GM23338 (cell line): ENCODE results near the gene PRPF4. TPM values are rescaled to one million over a fixed set of nuclear protein-coding genes. Genes with fewer than 3 reads are reported as not detected.

Experiments used
- ATAC-seq: fragments of 200-7000 bp; cut with Tn5 transposase; 3 replicates; pipeline ENCODE4 v1.9.1; 2020
- DNase-seq: peaks from one replicate; pipeline ENCODE4 v3.0.0-alpha.2; 2015; ENCODE audit warnings: low spot score
- H2AFZ ChIP-seq: fragments of 200-600 bp; sonication (generic); 2 replicates; pipeline ENCODE4 v1.8.0; 2016; ENCODE audit warnings: antibody characterized with exemption, mild to moderate bottlenecking, moderate library complexity
- H3F3A ChIP-seq: fragments of 200-600 bp; sonication (generic); replicated peaks from 2 replicates; pipeline ENCODE4 v1.8.0; 2017; ENCODE audit warnings: antibody characterized with exemption, mixed run types, low read depth
- H3K27ac ChIP-seq: fragments of 200-600 bp; sonication (generic); 2 replicates; pipeline ENCODE4 v1.6.1; 2016; ENCODE audit warnings: low read depth
- H3K27me3 ChIP-seq: fragments of 200-600 bp; sonication (generic); 2 replicates; pipeline ENCODE4 v1.8.0; 2016; ENCODE audit warnings: mild to moderate bottlenecking, mixed run types, moderate library complexity; ENCODE audit not compliant: insufficient read depth
- H3K36me3 ChIP-seq: fragments of 200-600 bp; sonication (generic); 2 replicates; pipeline ENCODE4 v1.8.0; 2016; ENCODE audit warnings: mild to moderate bottlenecking; ENCODE audit not compliant: insufficient read depth
- H3K4me1 ChIP-seq: fragments of 200-600 bp; sonication (generic); 2 replicates; pipeline ENCODE4 v1.8.0; 2016; ENCODE audit warnings: mild to moderate bottlenecking, moderate library complexity; ENCODE audit not compliant: insufficient read depth
- H3K4me2 ChIP-seq: fragments of 200-600 bp; sonication (generic); 2 replicates; pipeline ENCODE4 v1.7.1; 2017; ENCODE audit warnings: mixed run types
- H3K4me3 ChIP-seq: fragments of 200-600 bp; sonication (generic); 2 replicates; pipeline ENCODE4 v1.6.1; 2016; ENCODE audit warnings: mixed run types
- H3K79me2 ChIP-seq: fragments of 200-600 bp; sonication (generic); replicated peaks from 2 replicates; pipeline ENCODE4 v1.8.0; 2017; ENCODE audit warnings: mild to moderate bottlenecking; ENCODE audit not compliant: insufficient read depth
- H3K9me2 ChIP-seq: fragments of 200-600 bp; sonication (generic); 2 replicates; pipeline ENCODE4 v1.8.0; 2017; ENCODE audit not compliant: insufficient read depth
- H4K20me1 ChIP-seq: fragments of 200-600 bp; sonication (generic); replicated peaks from 2 replicates; pipeline ENCODE4 v1.8.0; 2017; ENCODE audit warnings: mild to moderate bottlenecking; ENCODE audit not compliant: insufficient read depth
- H3K27ac Mint-ChIP-seq: 2 replicates; pipeline ENCODE4 v1.8.0; 2020; ENCODE audit warnings: inconsistent platforms, mild to moderate bottlenecking, moderate library complexity, mixed read lengths
- H3K27me3 Mint-ChIP-seq: 3 replicates; pipeline ENCODE4 v1.8.0; 2022; ENCODE audit warnings: low read depth, mild to moderate bottlenecking, moderate library complexity, mixed read lengths, inconsistent platforms; ENCODE audit not compliant: insufficient read depth, poor library complexity
- H3K36me3 Mint-ChIP-seq: 3 replicates; pipeline ENCODE4 v1.8.0; 2021; ENCODE audit warnings: low read depth, mild to moderate bottlenecking, inconsistent platforms, moderate library complexity, mixed read lengths
- H3K4me1 Mint-ChIP-seq: 3 replicates; pipeline ENCODE4 v1.8.0; 2020; ENCODE audit warnings: mild to moderate bottlenecking, inconsistent platforms, mixed read lengths
- H3K4me3 Mint-ChIP-seq: 3 replicates; pipeline ENCODE4 v1.8.0; 2021; ENCODE audit warnings: moderate library complexity, mild to moderate bottlenecking, inconsistent platforms, mixed read lengths
- H3K9me3 Mint-ChIP-seq: 3 replicates; pipeline ENCODE4 v1.8.0; 2020; ENCODE audit warnings: moderate library complexity, mild to moderate bottlenecking, inconsistent platforms, mixed read lengths
- CREB1 ChIP-seq: fragments of 250-450 bp; sonication (Bioruptor Pico); IDR thresholded peaks from 2 replicates; pipeline ENCODE4 v1.5.0; 2020; ENCODE audit warnings: low read depth, mild to moderate bottlenecking, moderate library complexity
- EZH2 ChIP-seq: fragments of 200-600 bp; sonication (generic); IDR thresholded peaks from one replicate; pipeline ENCODE4 v1.8.0; 2017; ENCODE audit warnings: antibody characterized with exemption, mild to moderate bottlenecking, low read depth; ENCODE audit not compliant: unreplicated experiment
- EZH2phosphoT487 ChIP-seq: fragments of 200-600 bp; sonication (generic); IDR thresholded peaks from one replicate; pipeline ENCODE4 v1.8.1; 2018; ENCODE audit warnings: antibody characterized with exemption; ENCODE audit not compliant: unreplicated experiment
- JUNB ChIP-seq: IDR thresholded peaks from one replicate; pipeline ENCODE4 v1.6.1; 2016; ENCODE audit warnings: antibody characterized with exemption; ENCODE audit not compliant: unreplicated experiment
- NANOG ChIP-seq: IDR thresholded peaks from 2 replicates; pipeline ENCODE4 v1.6.1; 2016; ENCODE audit warnings: antibody characterized with exemption, borderline replicate concordance
- POLR2AphosphoS5 ChIP-seq: IDR thresholded peaks from 2 replicates; pipeline ENCODE4 v1.6.1; 2016; ENCODE audit warnings: antibody characterized with exemption, low read depth
- STAT1 ChIP-seq: IDR thresholded peaks from one replicate; pipeline ENCODE4 v1.6.1; 2016; ENCODE audit warnings: antibody characterized with exemption; ENCODE audit not compliant: unreplicated experiment
- ZNF114 ChIP-seq: fragments of 250-450 bp; sonication (Bioruptor Pico); IDR thresholded peaks from 2 replicates; pipeline ENCODE4 v1.5.0; 2020; ENCODE audit warnings: mild to moderate bottlenecking, moderate library complexity
- ZNF331 ChIP-seq: fragments of 250-450 bp; sonication (Bioruptor Pico); IDR thresholded peaks from 2 replicates; pipeline ENCODE4 v1.5.0; 2020; ENCODE audit warnings: low read depth, mild to moderate bottlenecking, moderate library complexity
- polyA plus RNA-seq: library from polyadenylated mRNA; unstranded; fragments of >200 nt; fragmentation: Nextera tagmentation; extraction: Ambion mirVana; gene quantifications from 2 replicates; pipeline ENCODE4 v1.2.1, GENCODE V29; 2016
- total RNA-seq: library from RNA; depleted of rRNA; stranded (reverse); fragments of >200 nt; shearing (Covaris generic); gene quantifications from 2 replicates; pipeline ENCODE4 v1.2.3, GENCODE V29; 2014
- TF ChIP-seq, protein P1 (sequence below), 2 experiments: fragments of 200-600 bp in 1 of 2; sonication (generic) in 1 of 2; conservative IDR thresholded peaks; 2 replicates each; pipeline versions ENCODE4 v1.5.1 to v1.6.1; 2016 to 2017; ENCODE audit warnings: antibody characterized with exemption in 2 of 2, low read depth in 2 of 2, mild to moderate bottlenecking in 2 of 2, moderate library complexity in 1 of 2
- TF ChIP-seq, protein P2 (sequence below): IDR thresholded peaks from one replicate; pipeline ENCODE4 v1.6.1; 2018; ENCODE audit warnings: antibody characterized with exemption; ENCODE audit not compliant: unreplicated experiment
- TF ChIP-seq, protein P3 (sequence below): IDR thresholded peaks from 2 replicates; pipeline ENCODE4 v1.6.1; 2016; ENCODE audit warnings: antibody characterized with exemption

The PRPF4 gene
- total and polyA plus RNA-seq, 2 experiments from 2014 or later: 18.7 to 34.6 TPM

DNA sequence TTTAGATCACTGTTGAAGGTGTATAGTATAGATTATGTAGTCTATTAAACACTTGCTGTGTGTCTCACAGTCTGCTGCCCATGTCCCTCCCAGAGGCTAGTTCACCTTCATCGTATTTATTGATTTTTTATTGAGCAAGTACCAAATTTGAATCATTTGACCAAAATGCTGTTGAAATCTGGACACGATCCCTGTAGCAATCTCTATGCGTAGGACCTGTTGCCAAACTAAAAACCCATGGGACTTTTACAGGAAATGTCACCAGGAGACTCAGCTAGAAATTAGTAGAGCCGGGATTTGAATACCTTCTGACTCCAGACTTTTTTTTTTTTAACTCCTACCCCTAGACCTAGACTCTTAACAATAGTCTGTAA is 36.6 kb upstream of the PRPF4 start (continued):
- TF ChIP-seq, protein P1, sequence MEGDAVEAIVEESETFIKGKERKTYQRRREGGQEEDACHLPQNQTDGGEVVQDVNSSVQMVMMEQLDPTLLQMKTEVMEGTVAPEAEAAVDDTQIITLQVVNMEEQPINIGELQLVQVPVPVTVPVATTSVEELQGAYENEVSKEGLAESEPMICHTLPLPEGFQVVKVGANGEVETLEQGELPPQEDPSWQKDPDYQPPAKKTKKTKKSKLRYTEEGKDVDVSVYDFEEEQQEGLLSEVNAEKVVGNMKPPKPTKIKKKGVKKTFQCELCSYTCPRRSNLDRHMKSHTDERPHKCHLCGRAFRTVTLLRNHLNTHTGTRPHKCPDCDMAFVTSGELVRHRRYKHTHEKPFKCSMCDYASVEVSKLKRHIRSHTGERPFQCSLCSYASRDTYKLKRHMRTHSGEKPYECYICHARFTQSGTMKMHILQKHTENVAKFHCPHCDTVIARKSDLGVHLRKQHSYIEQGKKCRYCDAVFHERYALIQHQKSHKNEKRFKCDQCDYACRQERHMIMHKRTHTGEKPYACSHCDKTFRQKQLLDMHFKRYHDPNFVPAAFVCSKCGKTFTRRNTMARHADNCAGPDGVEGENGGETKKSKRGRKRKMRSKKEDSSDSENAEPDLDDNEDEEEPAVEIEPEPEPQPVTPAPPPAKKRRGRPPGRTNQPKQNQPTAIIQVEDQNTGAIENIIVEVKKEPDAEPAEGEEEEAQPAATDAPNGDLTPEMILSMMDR (conservative IDR thresholded peaks at IDR 0.05; ENCODE audit: low read depth in 2 of 2): no peak

DNA sequence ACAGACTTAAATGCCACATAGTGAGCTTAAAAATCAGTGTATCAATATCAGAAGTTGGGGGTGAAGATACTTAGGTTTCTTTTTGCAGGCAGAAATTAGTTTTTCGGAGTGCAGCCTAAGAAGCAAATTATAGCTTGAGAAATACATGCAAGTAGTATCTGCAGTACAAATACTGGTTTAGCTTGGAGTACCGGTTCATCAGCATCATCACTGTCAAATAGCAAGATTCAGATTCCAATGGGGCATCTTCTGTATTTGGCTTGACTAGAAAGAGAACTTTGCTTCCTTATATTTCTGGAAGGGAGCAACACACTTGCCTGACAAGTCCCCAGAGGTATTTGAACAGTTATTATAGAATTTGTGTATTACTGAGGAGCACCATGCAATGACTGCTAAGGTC is 34.3 kb upstream of the PRPF4 start:
- Mint-ChIP-seq H3K27me3 (no peaks in the 10 kb centered on the region), H3K4me3 (no peak overlapping the region), H3K36me3 (no peaks in the 10 kb centered on the region), H3K4me1 (no peaks in the 10 kb centered on the region; the same call in 2 of the 3 replicates), H3K9me3 (no peaks in the 10 kb centered on the region), H3K27ac (no peak overlapping the region)
- H3K27me3 ChIP-seq: no peaks in the 10 kb centered on the region
- peaks cover 22% of the 10 kb centered on the region for H4K20me1 ChIP-seq
- no peak overlapping the region for H3K27ac ChIP-seq
- no peak overlapping the region for H3K4me3 ChIP-seq
- no peaks in the 10 kb centered on the region for H3K79me2 ChIP-seq
- no peaks in the 10 kb centered on the region for H3F3A ChIP-seq
- no peak overlapping the region for H3K4me2 ChIP-seq
- H2AFZ ChIP-seq: no peak overlapping the region
- H3K36me3 ChIP-seq: no peaks in the 10 kb centered on the region
- H3K4me1 ChIP-seq: no peaks in the 10 kb centered on the region
- ATAC-seq (no peak), DNase-seq (no peak)
- no peaks in the 10 kb centered on the region for H3K9me2 ChIP-seq
- TF ChIP-seq, protein P1 (conservative IDR thresholded peaks at IDR 0.05; ENCODE audit: low read depth in 2 of 2): no peak
- TF ChIP-seq STAT1: no peak
- no peak for TF ChIP-seq ZNF331 (CRISPR knock-in tag)
- TF ChIP-seq ZNF114 (CRISPR knock-in tag): no peak
- TF ChIP-seq CREB1 (CRISPR knock-in tag): no peak
- TF ChIP-seq JUNB: no peak
- TF ChIP-seq EZH2: no peak
- TF ChIP-seq, protein P2, sequence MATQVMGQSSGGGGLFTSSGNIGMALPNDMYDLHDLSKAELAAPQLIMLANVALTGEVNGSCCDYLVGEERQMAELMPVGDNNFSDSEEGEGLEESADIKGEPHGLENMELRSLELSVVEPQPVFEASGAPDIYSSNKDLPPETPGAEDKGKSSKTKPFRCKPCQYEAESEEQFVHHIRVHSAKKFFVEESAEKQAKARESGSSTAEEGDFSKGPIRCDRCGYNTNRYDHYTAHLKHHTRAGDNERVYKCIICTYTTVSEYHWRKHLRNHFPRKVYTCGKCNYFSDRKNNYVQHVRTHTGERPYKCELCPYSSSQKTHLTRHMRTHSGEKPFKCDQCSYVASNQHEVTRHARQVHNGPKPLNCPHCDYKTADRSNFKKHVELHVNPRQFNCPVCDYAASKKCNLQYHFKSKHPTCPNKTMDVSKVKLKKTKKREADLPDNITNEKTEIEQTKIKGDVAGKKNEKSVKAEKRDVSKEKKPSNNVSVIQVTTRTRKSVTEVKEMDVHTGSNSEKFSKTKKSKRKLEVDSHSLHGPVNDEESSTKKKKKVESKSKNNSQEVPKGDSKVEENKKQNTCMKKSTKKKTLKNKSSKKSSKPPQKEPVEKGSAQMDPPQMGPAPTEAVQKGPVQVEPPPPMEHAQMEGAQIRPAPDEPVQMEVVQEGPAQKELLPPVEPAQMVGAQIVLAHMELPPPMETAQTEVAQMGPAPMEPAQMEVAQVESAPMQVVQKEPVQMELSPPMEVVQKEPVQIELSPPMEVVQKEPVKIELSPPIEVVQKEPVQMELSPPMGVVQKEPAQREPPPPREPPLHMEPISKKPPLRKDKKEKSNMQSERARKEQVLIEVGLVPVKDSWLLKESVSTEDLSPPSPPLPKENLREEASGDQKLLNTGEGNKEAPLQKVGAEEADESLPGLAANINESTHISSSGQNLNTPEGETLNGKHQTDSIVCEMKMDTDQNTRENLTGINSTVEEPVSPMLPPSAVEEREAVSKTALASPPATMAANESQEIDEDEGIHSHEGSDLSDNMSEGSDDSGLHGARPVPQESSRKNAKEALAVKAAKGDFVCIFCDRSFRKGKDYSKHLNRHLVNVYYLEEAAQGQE: no peak
- no peak for TF ChIP-seq NANOG
- no peak for TF ChIP-seq EZH2phosphoT487
- TF ChIP-seq, protein P3, sequence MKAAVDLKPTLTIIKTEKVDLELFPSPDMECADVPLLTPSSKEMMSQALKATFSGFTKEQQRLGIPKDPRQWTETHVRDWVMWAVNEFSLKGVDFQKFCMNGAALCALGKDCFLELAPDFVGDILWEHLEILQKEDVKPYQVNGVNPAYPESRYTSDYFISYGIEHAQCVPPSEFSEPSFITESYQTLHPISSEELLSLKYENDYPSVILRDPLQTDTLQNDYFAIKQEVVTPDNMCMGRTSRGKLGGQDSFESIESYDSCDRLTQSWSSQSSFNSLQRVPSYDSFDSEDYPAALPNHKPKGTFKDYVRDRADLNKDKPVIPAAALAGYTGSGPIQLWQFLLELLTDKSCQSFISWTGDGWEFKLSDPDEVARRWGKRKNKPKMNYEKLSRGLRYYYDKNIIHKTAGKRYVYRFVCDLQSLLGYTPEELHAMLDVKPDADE: no peak
- no peak for TF ChIP-seq POLR2AphosphoS5
